GM06990 (cell line): ENCODE data around the gene STK17B.

Experiments used
- DNase-seq: peaks from one replicate; pipeline ENCODE4 v3.0.0-alpha.2; 2011; ENCODE audit not compliant: insufficient read length; ENCODE audit errors: extremely low read depth
- H3K27me3 ChIP-seq: replicated peaks from 2 replicates; pipeline ENCODE4 v1.6.0; 2011; ENCODE audit warnings: low read length; ENCODE audit not compliant: control insufficient read depth, insufficient read depth
- H3K36me3 ChIP-seq: 2 replicates; pipeline ENCODE4 v1.5.1; 2011; ENCODE audit warnings: low read length; ENCODE audit not compliant: control insufficient read depth, insufficient read depth
- H3K4me3 ChIP-seq: replicated peaks from 2 replicates; pipeline ENCODE4 v1.5.1; 2011; ENCODE audit warnings: low read depth, mild to moderate bottlenecking, control low read depth, low read length
- TF ChIP-seq, protein P1 (sequence below): IDR thresholded peaks from 2 replicates; pipeline ENCODE4 v1.5.1; 2011; ENCODE audit warnings: low read length, control low read depth, mild to moderate bottlenecking, inconsistent platforms; ENCODE audit not compliant: insufficient read depth, poor library complexity, severe bottlenecking

The STK17B gene

DNA sequence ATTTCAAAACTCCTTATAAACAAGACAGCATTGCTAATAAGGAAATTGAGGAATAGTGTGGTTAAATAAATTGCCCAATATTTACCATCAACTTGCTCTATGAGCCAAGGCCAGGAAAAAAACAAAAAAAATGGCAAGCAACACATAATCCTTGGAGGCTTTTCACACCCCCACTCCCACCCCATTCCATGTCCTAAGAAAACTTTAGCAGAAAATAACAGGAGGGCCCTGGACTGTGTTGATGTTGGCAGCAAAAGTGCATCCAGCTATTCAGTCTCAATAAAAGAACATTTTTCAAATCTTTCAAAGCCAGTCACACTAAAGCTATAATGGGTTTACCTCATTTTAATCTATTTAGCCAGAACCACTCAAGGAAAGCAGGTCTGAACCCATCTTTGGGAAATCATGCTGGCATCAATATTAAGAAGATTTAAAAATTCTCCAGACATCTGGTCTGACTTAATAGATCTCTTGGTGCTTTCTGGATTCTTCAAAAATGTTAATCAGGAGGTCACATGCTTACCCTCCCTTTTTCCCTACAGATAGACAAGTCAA is 34.6 kb upstream of the STK17B start:
- no peaks in the 10 kb centered on the region; the same call in 1 of the 2 replicates for H3K36me3 ChIP-seq
- TF ChIP-seq, protein P1, sequence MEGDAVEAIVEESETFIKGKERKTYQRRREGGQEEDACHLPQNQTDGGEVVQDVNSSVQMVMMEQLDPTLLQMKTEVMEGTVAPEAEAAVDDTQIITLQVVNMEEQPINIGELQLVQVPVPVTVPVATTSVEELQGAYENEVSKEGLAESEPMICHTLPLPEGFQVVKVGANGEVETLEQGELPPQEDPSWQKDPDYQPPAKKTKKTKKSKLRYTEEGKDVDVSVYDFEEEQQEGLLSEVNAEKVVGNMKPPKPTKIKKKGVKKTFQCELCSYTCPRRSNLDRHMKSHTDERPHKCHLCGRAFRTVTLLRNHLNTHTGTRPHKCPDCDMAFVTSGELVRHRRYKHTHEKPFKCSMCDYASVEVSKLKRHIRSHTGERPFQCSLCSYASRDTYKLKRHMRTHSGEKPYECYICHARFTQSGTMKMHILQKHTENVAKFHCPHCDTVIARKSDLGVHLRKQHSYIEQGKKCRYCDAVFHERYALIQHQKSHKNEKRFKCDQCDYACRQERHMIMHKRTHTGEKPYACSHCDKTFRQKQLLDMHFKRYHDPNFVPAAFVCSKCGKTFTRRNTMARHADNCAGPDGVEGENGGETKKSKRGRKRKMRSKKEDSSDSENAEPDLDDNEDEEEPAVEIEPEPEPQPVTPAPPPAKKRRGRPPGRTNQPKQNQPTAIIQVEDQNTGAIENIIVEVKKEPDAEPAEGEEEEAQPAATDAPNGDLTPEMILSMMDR, result no peak
- no peak overlapping the region for H3K4me3 ChIP-seq
- DNase-seq, result no peak
- no peaks in the 10 kb centered on the region for H3K27me3 ChIP-seq

DNA sequence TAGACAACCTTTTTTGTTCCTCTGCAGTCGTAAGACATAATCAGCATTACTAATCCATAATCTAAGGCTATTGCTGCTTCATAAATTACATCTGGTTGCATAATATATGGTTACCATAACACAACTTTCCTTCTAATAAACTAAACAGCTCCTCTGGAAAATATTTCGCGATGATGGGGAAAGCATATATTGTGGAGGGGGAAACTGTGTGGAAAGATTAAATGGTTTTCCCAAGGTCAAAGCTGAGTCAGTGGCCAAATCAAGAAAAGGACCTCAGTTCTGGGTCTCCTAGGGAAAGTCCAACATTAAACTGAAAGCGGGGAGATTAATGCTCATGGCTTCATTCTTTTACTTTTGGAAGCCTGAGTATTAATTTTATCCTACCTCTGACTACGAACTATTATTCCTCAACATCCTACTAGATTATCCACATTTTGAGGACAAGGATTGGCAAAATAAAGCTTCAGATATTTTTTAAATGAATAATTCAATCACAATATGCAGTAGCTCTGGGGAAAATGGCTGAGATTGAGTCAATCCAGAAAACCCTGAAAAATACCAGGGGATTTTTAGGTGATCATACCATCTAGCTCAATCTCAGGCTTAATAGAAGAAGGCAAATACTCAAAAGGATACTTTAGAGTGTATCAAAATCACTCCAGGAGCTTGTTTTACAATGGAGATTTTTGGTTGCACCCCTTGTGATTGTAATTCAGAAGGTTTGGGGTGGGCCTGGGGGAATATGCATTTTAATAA is 33.8 kb upstream of the STK17B start:
- no peak for DNase-seq
- TF ChIP-seq, protein P1, result no peak
- H3K27me3 ChIP-seq, result no peaks in the 10 kb centered on the region

DNA sequence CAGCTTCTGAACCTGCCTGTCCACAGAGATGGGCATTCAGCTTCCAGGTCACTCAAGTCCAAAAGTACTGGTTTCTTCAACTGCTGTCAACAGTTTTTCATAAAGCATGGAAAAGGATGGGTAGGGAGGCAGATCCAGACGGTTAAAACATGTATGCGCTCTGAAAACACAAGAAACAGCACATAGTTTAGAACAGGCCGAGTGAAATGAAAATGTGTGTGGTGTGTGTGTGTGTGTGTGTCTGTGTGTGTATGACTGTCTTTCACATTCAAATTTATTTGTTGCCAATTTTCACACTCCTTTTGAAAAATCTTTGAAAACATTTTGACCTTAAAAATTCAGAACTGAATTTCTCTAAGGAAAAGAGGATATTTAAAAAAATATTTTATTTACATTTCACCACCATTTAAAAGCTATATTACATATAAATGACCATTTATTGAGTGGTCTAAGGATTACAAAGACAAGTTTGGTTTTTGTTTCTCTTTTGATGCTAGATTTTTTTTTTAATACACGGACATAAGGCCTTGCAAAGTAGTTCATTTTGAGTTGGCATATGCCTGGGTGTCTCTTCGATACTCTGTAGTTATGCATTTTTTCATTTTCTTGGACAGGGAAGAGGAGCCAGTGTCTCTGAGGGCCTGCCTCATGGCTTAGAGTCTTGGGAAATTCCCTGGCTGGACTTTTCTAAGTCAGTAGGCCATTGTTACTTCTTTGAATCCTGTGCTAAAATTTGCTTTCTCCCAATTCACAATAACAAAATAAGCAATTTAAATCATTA is 30.0 kb upstream of the STK17B start:
- DNase-seq, result no peak
- H3K27me3 ChIP-seq, result no peaks in the 10 kb centered on the region
- H3K36me3 ChIP-seq, result no peaks in the 10 kb centered on the region
- no peak overlapping the region for H3K4me3 ChIP-seq
- TF ChIP-seq, protein P1, result no peak

More for the DNA sequence above, 33.8 kb upstream of the STK17B start:
- Histone ChIP-seq H3K4me3 (no peak overlapping the region), H3K36me3 (no peaks in the 10 kb centered on the region; the same call in 1 of the 2 replicates)

DNA sequence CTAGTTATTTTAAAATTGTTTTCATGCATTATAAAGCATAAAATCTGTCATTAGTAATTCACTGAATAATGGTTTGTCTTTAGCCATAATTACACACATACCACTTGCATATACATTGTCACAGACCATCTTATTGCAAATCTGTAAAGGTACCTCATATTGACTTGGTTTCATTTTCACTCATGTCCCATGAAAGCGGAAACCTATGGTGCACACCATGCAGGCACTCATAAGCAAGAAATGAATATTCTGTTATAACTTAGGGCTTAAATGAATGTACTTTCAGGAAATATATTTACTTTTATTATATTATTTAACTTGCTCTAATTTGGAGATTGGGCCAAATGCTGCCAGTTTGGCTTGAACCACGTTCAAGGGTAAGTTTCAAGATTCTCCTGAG is 29.2 kb upstream of the STK17B start:
- no peaks in the 10 kb centered on the region for H3K36me3 ChIP-seq
- TF ChIP-seq, protein P1, result no peak
- H3K27me3 ChIP-seq, result no peaks in the 10 kb centered on the region
- peak; percentile 55 for DNase-seq
- H3K4me3 ChIP-seq, result no peak overlapping the region

DNA sequence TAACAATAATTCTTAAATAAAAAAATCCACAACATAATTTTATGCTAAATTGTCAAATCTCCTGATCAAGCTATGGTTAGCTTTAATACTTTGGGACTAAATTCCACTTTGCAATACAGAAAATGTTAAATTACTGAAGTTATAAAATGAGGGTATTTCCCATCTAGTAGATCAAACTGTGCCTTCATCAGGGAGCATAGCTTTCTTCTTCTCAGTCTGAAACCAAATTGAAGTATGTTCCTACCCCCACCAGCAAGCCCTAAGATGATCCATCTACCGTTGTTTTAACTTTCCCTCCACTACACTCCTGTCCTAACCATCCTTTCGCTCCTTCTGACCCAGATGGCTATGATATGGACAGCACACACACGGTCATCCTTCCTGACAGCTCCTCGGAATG is 24.4 kb upstream of the STK17B start:
- no peak for DNase-seq
- H3K36me3 ChIP-seq, result no peaks in the 10 kb centered on the region
- TF ChIP-seq, protein P1, result no peak
- H3K4me3 ChIP-seq, result no peak overlapping the region
- no peaks in the 10 kb centered on the region for H3K27me3 ChIP-seq
